Left hindlimb (tissue), 1 donor: ENCODE data around the gene RBM20.
A peak's percentile ranks its signal among the peaks of the same experiment; 100 is the strongest.
"Not testable (repeated sequence)": the region's sequence is repeated elsewhere in the genome, so short reads cannot be mapped to it uniquely, and the experiment has no call there.

Experiments
- DNase-seq: peaks from one replicate; pipeline ENCODE4 v3.0.0-alpha.2; 2018

RBM20 gene

DNA sequence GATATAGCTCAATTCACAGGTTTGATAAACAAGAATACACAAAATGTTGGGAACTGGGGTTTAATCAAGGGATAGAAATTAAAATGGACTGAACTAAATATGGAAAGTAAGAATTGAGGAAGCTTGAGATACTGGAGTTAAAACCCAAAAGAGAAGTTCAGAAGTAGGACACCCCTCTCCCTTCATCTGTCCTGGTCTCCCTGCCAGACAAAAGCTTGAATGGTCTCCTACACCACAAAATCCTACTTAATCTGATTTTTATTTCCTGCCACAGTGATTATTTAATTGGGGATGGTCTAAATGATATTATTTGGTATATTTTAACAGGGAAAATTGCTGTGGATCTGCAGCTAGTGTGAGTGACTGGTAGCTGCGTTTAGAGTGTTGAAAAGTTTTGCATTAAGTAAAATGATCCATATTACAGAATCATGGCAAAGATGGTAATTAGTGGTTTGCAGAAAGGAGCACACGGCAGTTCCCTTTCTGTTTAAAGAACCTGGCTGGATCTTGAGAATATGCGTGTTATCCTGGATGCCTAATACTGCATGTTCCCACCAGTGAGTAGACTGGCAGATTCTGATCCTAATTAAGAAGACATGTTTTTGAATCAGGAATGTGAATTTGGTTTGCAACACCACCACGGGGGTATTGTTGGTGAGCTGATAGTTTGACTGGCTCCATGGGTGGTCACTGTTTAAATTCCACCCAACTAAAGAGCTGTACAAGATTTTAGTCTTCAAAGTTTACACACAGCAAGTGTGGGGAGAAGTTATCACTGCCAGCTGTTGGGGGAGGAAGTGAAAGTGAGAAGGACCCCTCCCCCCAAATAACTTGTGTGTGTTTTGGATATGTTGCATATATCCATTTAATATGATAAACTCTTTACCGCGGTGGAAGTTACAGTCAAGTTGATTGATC is 5.5 kb downstream of the RBM20 start:
- no peak for DNase-seq

DNA sequence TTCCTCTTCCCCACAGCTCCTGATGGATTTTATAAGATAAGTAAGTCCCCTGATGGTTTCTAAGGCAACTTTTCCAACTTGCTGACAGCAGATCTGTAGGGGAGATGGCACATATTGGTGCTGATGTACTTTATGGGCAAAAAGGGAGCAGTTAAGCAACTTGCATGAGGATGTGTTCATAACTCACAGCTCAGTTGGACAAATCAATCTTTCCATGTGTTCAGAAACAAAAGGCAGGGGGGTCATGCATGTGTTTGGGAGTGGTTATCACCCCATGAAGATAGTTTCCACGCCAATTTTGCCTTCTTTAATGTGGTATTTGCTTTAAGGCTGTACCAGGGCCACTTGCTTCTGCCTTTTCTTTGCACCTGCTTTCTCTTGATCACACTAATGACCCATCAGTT is 6.1 kb downstream of the RBM20 start:
- DNase-seq = no peak

DNA sequence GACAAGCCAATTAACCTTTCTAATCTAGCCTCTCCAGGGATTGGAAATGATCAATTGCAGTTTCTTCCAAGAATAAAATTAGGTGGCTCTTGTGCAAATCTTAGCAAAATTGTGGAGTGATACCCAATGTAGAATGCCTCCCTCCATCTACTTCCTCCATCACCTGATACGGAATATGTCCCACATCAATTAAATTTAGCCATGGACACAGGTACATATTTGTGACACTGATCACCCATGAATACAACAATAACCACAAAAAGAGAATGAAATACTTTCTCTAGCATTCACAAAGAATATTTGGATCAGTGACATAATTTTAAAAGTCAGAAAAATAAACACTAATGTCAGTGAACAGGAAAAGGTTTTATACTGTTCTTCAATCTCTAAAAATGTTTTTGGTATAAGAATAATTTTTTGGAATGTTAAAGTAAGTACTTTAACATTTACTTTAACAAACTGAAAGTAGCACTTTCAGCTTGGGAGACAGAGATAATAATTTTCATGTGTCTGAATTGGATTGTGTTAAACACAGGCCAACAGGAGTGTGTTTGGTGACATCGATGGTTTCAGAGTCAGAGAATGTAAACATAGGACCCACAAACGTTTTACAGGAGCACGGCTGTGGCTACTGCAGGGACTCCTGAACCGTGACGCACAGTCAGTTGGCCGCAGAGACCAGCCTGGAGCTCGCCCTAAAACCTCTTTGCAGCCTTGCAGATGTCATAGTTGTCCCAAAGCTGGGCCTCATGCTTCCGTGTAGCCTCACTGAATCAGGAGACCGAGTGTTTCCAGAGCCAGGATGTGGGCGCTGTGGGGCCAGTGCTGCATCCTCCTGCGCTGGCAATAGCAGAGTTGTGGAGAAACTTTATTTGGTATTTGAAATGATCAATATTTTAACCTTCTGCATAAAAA is 7.2 kb downstream of the RBM20 start:
- peak; percentile 44 for DNase-seq

DNA sequence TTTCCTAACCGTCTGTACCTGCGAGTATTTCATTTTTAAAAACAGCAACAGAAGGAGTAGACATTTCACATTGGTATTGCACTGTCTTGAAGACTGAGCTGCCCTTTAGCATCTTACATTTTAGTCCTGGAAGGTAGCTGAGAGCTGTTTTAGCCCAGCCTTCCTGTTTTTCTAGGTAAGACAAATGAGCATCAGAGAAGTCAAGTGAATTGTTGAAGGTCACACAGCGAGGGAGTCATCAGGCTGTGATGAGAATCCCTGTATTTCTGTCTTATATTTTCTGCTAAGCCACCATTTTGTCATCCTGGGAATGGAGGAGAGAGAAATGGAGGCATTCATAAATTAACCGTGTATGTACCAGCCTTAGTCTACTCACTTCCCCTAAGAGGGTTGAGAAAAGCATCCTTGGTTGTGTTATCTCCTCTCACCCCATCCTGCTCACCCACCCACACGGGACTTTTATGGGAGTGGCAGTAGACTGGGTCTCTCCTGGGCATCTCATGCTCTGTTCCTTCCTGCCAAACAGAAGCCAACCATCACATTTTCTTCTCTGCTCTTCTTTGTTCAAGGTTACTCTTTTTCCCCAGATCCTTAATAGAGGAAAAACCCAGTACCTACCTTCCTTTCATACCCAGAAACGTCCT is 8.5 kb downstream of the RBM20 start:
- no peak for DNase-seq

DNA sequence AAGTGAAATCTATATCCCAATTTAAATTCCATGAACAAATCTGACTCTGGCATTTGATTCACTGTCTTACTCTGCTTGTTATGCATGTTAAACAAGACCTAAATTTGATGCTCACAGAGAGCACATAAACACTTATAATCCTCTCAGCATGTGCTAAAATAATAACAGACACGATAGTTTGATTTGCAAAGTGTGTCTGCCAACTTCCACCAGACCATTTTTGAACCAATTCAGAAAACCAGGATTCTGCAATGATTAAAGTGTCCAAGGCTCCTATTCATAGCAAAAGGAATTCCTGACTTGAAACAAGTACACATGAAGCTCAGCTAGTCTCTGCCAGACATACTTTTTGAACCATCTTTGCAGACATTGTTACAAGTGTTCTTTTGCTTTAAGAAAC is 11.2 kb downstream of the RBM20 start:
- no peak for DNase-seq

DNA sequence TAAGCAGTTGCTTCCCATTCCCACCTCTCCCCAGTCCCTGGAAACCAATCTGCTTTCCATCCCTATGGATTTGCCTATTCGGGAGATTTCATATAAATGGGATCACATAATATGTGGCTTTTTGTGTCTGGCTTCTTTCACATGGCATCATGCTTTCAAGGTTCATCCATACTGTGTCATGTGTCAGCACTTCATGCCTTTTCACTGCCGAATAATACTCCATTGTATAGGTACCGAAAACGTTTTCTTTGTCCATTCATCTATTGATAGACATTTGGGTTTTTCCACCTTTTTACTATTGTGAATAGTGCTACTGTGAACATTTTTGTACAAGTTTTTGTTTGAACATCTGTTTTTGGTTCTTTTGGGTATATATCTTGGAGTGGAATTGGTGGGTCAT is 12.5 kb downstream of the RBM20 start:
- no peak for DNase-seq

DNA sequence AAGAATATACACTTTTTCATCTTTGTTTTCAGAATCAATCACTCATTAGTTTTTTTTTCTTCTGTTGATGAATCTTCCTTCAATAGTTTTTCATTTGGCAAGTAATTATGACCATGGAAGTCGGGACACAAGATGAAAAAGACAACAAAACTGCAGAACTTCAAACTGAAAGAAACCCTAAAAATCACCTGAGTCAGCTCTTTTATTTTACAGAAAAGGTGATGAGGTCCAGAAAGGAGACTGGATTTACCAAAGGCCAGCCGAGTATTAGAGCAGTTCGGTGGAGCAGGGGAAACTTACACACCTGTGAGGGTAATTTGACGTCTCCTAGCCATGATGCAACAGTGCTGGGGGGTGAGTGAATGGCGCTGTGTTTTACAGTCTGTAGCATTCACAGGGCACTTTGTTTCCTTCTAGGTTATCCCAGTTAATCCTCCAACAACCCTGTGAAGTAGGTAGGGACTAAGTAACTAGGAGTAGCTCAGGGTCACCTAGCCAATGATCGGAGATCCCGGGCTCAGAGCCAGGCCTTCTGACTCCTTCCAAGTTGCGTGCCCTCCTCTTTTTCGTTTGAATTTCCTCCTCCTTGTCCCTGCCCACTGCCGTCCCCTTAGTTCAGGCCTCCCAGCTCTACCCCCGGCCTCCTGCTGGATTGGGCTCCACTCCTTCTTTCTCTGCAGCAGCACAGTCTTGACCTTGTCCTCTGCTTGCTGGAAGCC is 14.0 kb downstream of the RBM20 start:
- DNase-seq = no peak

DNA sequence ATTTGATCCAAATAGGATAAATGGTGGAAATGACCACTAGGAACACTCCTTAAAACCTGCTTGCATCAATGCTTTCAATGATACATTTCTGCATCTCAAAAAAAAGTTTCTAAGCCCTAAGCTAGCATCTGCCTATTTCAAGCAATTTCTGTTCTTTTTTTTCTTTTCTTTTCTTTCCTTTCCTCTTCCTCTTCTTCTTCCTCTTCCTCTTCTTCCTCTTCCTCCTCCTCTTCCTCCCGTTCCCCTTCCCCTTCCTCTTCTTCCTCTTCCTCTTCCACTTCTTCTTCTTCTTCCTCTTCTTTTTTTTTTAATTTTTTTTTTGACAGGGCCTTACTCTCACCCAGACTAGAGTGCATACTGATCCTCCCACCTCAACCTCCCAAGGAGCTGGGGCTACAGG is 15.4 kb downstream of the RBM20 start:
- DNase-seq = no peak

DNA sequence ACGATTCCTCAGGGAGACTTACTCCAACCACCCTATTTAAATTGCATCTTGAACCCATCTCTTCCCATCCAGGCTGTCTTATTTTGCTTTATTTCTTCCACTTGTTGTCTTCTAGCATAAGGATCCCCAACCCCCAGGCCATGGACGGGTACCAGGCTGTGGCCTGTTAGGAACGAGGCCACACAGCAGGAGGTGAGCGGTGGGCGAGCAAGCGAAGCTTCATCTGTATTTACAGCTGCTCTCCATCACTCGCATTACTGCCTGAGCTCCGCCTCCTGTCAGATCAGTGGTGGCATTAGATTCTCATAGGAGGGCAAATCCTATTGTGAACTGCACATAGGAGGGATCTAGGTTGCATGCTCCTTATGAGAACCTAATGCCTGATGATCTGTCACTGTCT is 16.2 kb downstream of the RBM20 start:
- DNase-seq = not testable (repeated sequence)

DNA sequence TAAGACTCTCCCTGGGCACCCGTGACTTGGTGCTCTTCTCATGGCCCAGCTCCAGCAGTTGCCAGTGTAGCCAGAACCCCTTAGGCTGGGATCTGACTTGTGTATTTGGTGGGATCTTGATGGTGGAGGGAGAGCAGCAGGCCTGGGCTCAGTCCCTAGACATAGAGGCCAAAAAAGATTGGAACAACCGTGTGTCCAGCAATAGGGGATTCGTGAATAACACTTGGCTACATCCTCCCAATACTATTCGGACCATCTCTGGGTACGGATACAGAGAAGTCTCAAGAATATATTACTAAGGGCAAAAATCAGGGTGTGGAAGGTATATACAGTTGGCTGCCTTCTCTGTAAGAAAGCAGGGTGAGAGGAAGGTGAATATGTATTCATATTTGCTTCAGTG is 17.2 kb downstream of the RBM20 start:
- DNase-seq = no peak

DNA sequence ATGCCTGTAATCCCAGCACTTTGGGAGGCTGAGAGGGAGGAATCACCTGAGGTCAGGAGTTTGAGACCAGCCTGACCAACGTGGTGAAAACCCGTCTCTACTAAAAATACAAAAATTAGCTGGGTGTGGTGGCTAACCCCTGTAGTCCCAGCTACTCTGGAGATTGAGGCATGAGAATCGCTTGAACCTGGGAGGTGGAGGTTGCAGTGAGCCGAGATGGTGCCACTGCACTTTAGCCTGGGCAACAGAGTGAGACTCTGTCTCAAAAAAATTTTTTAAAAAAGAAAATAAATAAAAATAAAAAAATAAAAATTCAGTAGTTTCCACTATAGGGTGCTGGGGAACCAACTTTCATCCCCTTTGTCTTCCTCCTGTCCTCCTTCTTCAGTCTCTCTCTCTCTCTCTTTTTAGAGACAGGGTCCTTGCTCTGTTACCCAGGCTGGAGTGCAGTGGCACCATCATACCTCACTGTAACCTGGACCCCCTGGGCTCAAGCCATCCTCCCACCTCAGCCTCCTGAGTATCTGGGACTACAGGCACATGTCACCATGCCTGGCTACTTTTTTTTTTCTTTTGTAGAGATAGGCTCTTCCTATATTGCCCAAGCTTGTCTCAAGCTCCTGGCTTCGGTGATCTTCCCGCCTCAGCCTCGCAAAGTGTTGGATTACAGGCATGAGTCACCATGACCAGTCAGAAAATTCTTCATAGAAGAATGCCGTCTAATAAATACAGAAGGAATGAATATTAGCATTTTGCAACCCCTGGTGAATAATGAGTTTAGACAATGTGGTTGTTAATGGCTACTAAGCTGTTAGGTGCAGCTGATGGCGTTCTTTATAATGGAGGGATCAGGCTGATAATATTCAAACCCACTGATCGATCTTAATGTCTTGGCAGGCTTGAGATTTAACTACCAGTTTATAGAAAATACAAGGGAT is 20.6 kb downstream of the RBM20 start:
- DNase-seq = no peak

DNA sequence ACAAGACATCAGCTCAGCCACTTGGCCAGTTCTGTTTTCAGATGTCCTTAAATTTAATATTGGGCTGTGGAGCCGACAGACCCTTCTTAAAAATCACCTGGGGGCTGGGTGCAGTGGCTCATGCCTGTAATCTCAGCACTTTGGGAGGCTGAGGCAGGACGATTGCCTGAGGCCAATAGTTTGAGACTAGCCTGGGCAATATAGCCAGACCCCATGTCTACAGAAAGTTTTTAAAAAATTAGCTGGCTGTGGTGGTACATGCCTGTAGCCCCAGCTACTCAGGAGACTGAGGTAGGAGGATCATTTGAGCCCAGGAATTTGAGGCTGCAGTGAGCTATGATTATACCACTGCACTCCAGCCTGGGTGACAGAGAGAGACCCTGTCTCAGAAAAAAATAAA is 22.1 kb downstream of the RBM20 start:
- not testable (repeated sequence) for DNase-seq

DNA sequence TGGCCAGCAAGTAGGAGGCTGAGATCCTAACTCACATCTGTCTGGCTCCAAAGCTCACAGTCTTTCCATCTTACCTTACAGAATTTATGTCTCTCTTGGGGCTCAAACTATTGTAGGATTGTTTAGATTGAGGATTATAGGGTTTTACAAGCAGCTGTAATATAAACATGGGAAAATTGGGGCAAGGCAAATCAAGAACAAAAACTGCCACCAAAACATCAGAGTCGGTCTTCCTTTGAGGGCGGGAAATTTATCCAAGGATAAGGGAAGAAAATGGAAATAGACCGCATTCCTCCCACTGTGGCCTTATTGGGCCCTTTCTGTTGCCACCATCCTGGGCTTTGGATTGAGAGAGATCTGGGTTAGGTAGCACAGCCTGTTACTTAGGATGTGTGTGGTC is 22.5 kb downstream of the RBM20 start:
- no peak for DNase-seq

DNA sequence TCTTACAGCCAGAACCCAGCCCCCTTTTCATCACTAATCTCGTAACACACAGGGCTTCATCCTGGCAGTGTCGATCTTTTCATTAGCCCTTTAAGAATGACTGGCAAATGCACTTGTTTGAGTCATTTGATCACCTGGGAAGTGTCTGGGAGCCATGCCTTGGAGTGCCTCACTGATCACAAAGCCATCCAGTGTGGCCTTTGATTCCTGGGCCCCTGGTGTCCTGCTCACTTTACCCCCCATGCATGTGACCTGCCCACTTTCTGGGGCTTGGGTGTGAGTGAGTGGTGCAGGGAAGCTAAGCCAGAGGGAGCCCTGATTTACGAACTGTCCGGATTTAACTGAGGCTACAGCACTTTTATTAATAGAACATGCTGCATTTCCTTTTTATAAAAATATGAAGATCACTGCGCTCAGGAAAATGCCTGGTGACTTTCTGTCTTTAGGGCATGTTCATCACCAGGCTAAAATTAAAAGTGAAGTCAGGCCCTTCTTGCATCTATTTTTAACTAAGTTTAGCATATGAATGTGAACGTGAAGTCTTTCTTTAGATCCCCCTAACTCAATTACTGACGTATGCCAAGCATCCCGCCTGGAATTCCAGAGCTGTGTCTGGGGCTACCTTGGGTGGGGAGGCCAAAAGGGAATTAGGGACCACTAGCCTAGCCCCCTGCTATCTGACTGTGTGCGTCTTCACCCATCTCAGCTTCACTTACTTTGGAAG is 23.6 kb downstream of the RBM20 start:
- DNase-seq = no peak

DNA sequence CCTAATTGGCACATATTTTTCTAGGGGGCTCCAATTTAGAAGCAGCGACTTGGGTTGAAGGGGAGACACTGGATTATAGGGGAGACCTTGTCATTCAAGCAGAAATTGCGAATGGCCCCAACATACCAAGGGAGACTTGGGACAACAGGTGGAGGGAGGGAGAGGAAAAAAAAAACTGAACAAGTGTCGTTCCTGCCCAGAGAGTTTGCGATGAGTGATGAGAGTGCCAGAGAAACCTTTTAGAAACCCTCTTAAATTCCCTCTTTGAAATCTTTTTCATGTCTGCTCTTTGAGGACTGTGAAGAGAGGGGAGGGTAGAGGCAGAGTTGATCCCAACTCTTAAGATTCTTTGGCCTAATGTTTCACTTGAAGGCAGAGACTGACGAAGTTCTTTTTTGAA is 24.3 kb downstream of the RBM20 start:
- DNase-seq = no peak

DNA sequence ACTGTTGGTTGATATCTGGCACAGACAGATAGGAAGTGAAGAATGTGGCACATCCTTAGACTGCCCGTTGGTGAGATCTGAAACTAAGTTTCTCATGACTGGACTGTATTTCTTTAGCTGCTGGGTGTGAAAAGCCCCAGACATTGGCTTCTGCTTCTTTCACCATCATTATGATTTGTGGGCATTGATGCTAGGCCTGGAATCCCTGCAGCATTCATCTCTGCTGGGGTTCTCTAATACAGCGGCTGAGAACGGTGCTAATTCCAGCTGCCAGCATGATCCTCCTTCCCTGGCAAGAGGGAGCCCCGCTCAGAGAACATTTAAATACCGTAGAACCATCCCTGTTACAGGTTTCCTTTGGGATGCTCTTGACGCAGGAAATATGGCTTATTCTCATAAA is 26.2 kb downstream of the RBM20 start:
- DNase-seq = no peak

DNA sequence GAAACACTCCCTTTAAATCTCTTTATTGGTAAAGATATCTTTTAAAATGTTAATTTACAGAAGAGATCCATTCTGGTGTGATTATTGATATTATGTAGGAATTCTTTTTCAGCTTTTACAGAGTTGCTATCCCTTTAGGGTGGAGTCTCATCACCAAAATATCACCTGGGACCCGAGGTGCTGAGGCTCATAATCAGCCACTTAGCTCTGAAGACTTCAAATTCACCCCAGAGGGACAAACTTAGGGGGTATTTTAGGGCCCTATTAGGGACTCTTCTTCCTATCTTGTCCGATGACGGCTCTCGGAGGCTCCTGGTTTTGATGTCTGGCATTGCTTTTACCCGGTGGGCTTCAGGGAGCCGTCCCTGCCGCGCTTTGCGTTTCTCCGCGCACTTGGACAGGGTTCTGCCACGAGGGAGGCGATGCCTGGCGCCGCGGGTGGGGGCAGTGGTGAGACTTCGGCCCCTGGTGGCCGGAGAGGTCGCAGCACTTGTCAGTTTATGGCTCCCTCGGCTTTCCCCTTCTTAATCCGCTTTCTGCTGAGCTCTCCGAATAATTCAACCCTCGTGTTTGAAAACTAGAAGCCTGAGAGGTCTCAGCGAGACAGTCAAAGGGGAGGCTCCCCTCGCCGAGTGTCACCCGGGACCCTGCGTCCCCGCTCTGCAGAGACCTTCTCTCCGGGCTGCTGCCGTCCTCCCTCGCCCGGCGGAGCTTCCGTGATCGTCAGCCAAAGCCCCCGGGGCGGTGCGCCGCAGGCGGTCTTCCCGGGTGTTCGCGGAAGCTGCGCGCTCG is 27.8 kb downstream of the RBM20 start:
- DNase-seq = peak; percentile 68

DNA sequence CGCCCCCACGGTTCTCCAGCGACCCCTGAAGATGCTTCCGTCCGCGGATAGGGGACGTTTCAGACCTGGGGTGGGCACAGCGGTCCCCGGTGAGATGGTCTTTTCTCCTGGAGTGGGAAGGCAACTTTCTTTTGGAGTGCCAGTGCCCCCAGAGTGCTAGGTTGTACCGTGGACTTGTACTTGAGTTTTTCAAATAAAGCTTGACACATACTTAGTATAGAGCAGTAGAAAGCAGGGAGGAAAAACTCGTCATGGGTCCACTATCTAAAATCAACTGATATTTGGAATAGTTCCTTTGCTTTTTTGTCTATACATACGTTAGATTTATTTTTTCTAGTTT is 28.4 kb downstream of the RBM20 start:
- no peak for DNase-seq

DNA sequence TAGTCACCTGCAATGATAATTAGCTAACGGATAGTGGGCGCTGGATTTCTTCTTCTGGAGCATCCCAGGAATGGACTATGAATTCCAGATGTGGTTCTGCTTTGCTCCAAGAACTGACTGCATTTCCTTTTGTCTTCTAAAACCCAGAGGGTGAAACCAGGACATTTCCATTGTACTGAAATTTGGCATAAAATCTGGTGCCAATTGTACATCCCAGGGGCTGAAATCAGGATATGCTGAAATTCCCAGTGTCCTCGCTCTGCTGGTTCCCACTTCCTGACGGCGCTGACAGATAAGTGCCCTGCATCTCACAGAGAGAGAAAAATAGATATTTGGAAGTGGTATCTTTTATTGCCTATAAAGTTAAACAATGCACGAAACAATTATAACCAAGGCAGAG is 31.9 kb downstream of the RBM20 start:
- DNase-seq = no peak
